H9 (cell line): Measurements from ENCODE around the gene NSD1. TPM values are rescaled to one million over a fixed set of nuclear protein-coding genes. Genes with fewer than 3 reads are reported as not detected.

Experiments used
- DNase-seq: peaks from one replicate; pipeline ENCODE4 v3.0.0-alpha.2; 2017
- H2AFZ ChIP-seq: one replicate; pipeline ENCODE4 v1.6.1; 2013; ENCODE audit warnings: mild to moderate bottlenecking, low read length, control low read depth, moderate library complexity
- H2AK5ac ChIP-seq: 2 replicates; pipeline ENCODE4 v1.6.1; 2013; ENCODE audit warnings: low read length, control low read depth, mixed read lengths; ENCODE audit not compliant: insufficient read length
- H2BK120ac ChIP-seq: one replicate; pipeline ENCODE4 v1.6.1; 2013; ENCODE audit warnings: low read depth, mild to moderate bottlenecking, low read length, control low read depth, inconsistent platforms; ENCODE audit not compliant: poor library complexity, severe bottlenecking
- H2BK12ac ChIP-seq: 2 replicates; pipeline ENCODE4 v1.6.1; 2013; ENCODE audit warnings: low read length, control low read depth, mixed read lengths, low read depth; ENCODE audit not compliant: insufficient read length
- H2BK15ac ChIP-seq: 2 replicates; pipeline ENCODE4 v1.6.1; 2013; ENCODE audit warnings: low read depth, low read length, control low read depth
- H2BK20ac ChIP-seq: one replicate; pipeline ENCODE4 v1.6.1; 2013; ENCODE audit warnings: low read depth, mild to moderate bottlenecking, low read length, control low read depth, inconsistent platforms; ENCODE audit not compliant: poor library complexity, severe bottlenecking
- H2BK5ac ChIP-seq: 2 replicates; pipeline ENCODE4 v1.6.1; 2013; ENCODE audit warnings: low read length, control low read depth, mixed read lengths; ENCODE audit not compliant: insufficient read length
- H3K14ac ChIP-seq: 2 replicates; pipeline ENCODE4 v1.6.1; 2013; ENCODE audit warnings: low read length, control low read depth; ENCODE audit not compliant: insufficient read depth
- H3K18ac ChIP-seq: 2 replicates; pipeline ENCODE4 v1.6.1; 2013; ENCODE audit warnings: low read depth, mild to moderate bottlenecking, mixed read lengths, low read length, control low read depth; ENCODE audit not compliant: insufficient read length
- H3K23ac ChIP-seq: 2 replicates; pipeline ENCODE4 v1.6.1; 2013; ENCODE audit warnings: low read length, control low read depth, mixed read lengths, low read depth; ENCODE audit not compliant: insufficient read length
- H3K23me2 ChIP-seq: 2 replicates; pipeline ENCODE4 v1.6.1; 2013; ENCODE audit warnings: low read depth, mild to moderate bottlenecking, mixed read lengths, low read length, control low read depth; ENCODE audit not compliant: insufficient read length, poor library complexity, severe bottlenecking
- H3K27ac ChIP-seq: 2 replicates; pipeline ENCODE4 v1.5.1; 2013; ENCODE audit warnings: low read length, control low read depth, mixed read lengths, low read depth; ENCODE audit not compliant: insufficient read length
- H3K27me3 ChIP-seq: 2 replicates; pipeline ENCODE4 v1.6.1; 2013; ENCODE audit warnings: low read length, control low read depth, inconsistent platforms; ENCODE audit not compliant: insufficient read depth
- H3K4ac ChIP-seq: 2 replicates; pipeline ENCODE4 v1.6.1; 2013; ENCODE audit warnings: low read depth, mild to moderate bottlenecking, control low read depth, inconsistent platforms, low read length, moderate library complexity
- H3K4me1 ChIP-seq: 2 replicates; pipeline ENCODE4 v1.6.1; 2013; ENCODE audit warnings: low read length, control low read depth, inconsistent platforms; ENCODE audit not compliant: insufficient read depth
- H3K4me2 ChIP-seq: 2 replicates; pipeline ENCODE4 v1.6.1; 2013; ENCODE audit warnings: low read length, control low read depth, mixed read lengths; ENCODE audit not compliant: insufficient read length, insufficient read depth
- H3K56ac ChIP-seq: 2 replicates; pipeline ENCODE4 v1.6.1; 2013; ENCODE audit warnings: low read depth, mild to moderate bottlenecking, mixed read lengths, low read length, control low read depth; ENCODE audit not compliant: insufficient read length
- H3K79me1 ChIP-seq: 2 replicates; pipeline ENCODE4 v1.6.1; 2013; ENCODE audit warnings: low read depth, mild to moderate bottlenecking, moderate library complexity, low read length, control low read depth, inconsistent platforms; ENCODE audit not compliant: insufficient read depth, poor library complexity, severe bottlenecking
- H3K79me2 ChIP-seq: 2 replicates; pipeline ENCODE4 v1.6.1; 2013; ENCODE audit warnings: low read length, control low read depth, inconsistent platforms; ENCODE audit not compliant: insufficient read depth
- H3K9ac ChIP-seq: 2 replicates; pipeline ENCODE4 v1.6.1; 2013; ENCODE audit warnings: low read length, control low read depth, mixed read lengths; ENCODE audit not compliant: insufficient read length; ENCODE audit errors: extremely low read depth
- H3K9me3 ChIP-seq: one replicate; pipeline ENCODE4 v1.6.1; 2013; ENCODE audit warnings: low read depth, low read length, inconsistent platforms; ENCODE audit not compliant: control insufficient read depth
- H3T11ph ChIP-seq: one replicate; pipeline ENCODE4 v1.6.1; 2013; ENCODE audit warnings: mild to moderate bottlenecking, low read length, control low read depth, inconsistent platforms
- H4K20me1 ChIP-seq: one replicate; pipeline ENCODE4 v1.6.1; 2013; ENCODE audit not compliant: control insufficient read depth, insufficient read length, insufficient read depth
- H4K5ac ChIP-seq: 2 replicates; pipeline ENCODE4 v1.6.1; 2013; ENCODE audit warnings: low read depth, mild to moderate bottlenecking, mixed read lengths, low read length, control low read depth; ENCODE audit not compliant: insufficient read length
- H4K8ac ChIP-seq: replicated peaks from 2 replicates; pipeline ENCODE4 v1.6.1; 2013; ENCODE audit warnings: low read length, control low read depth, mixed read lengths, low read depth; ENCODE audit not compliant: insufficient read length
- H4K91ac ChIP-seq: 2 replicates; pipeline ENCODE4 v1.6.1; 2013; ENCODE audit warnings: low read depth, mild to moderate bottlenecking, moderate library complexity, mixed read lengths, low read length, control low read depth; ENCODE audit not compliant: insufficient read length
- H3K27ac Mint-ChIP-seq, 3 experiments: 2 replicates in 2 of 3; 3 replicates in 1 of 3; pipeline ENCODE4 v1.8.0; 2020 to 2021; ENCODE audit warnings: mixed read lengths in 3 of 3, mild to moderate bottlenecking in 1 of 3, moderate library complexity in 1 of 3
- H3K27me3 Mint-ChIP-seq: 2 replicates; pipeline ENCODE4 v1.8.0; 2021; ENCODE audit warnings: low read depth, mild to moderate bottlenecking, moderate library complexity, mixed read lengths
- H3K36me3 Mint-ChIP-seq, 3 experiments: 2 replicates in 2 of 3; 3 replicates in 1 of 3; pipeline ENCODE4 v1.8.0; 2020 to 2021; ENCODE audit warnings: low read depth in 3 of 3, mixed read lengths in 3 of 3; ENCODE audit not compliant: insufficient read depth in 1 of 3
- H3K4me1 Mint-ChIP-seq, 2 experiments: 2 replicates each; pipeline ENCODE4 v1.8.0; 2020; ENCODE audit warnings: mixed read lengths in 2 of 2
- H3K4me3 Mint-ChIP-seq, 2 experiments: 2 replicates in 1 of 2; 3 replicates in 1 of 2; pipeline ENCODE4 v1.8.0; 2020 to 2021; ENCODE audit warnings: mild to moderate bottlenecking in 2 of 2, mixed read lengths in 2 of 2, moderate library complexity in 1 of 2
- H3K9me3 Mint-ChIP-seq, 2 experiments: 2 replicates in 1 of 2; 3 replicates in 1 of 2; pipeline ENCODE4 v1.8.0; 2020; ENCODE audit warnings: mild to moderate bottlenecking in 2 of 2, mixed read lengths in 2 of 2, moderate library complexity in 1 of 2
- CTCF ChIP-seq: fragments of 200-600 bp; sonication (generic); conservative IDR thresholded peaks from 3 replicates; pipeline ENCODE4 v1.8.0; 2021; ENCODE audit warnings: antibody characterized with exemption, mild to moderate bottlenecking
- WGBS: extraction: QIAGEN DNeasy Blood & Tissue Kit; methylation state at CpG from one replicate; pipeline ENCODE4 v1.1.7; 2013; ENCODE audit warnings: missing lambda C conversion rate, low lambda C conversion rate, mixed read lengths; ENCODE audit not compliant: insufficient read length; ENCODE audit errors: extremely low coverage; 5-methylcytosine and 5-hydroxymethylcytosine counted together
- total RNA-seq: library from RNA; stranded (reverse); gene quantifications from 2 replicates; pipeline ENCODE4 v1.2.1, GENCODE V29; 2021

The NSD1 gene
- total RNA-seq, 1 experiment from 2014 or later, result 213 TPM

- WGBS, result no CpG with 5 or more reads among the region's 30 CpGs
- Mint-ChIP-seq H3K4me3 (no peak overlapping the region), H3K27ac (no peak overlapping the region), H3K9me3 (no peaks in the 10 kb centered on the region), H3K36me3 (peaks cover 0 to 2% (median 0%) of the 10 kb centered on the region in 3 experiments; a peak in 1 of 7 replicates), H3K4me1 (peaks cover 9 to 10% of the 10 kb centered on the region in 2 experiments; a peak in 3 of 4 replicates), H3K27me3 (peaks cover 5% of the 10 kb centered on the region; the same call in 1 of the 2 replicates)
- Histone ChIP-seq H2BK120ac (no peak overlapping the region), H3K23me2 (no peaks in the 10 kb centered on the region), H3K79me2 (no peaks in the 10 kb centered on the region), H3K14ac (no peak overlapping the region), H4K8ac (no peak overlapping the region), H3K4me2 (no peak overlapping the region), H2BK20ac (no peak overlapping the region), H3K79me1 (no peaks in the 10 kb centered on the region), H3K9ac (no peak overlapping the region), H3K18ac (no peak overlapping the region), H3K27ac (no peak overlapping the region), H2BK15ac (no peak overlapping the region), H3K4ac (no peak overlapping the region), H3K56ac (no peak overlapping the region), H2AFZ (no peak overlapping the region), H4K5ac (no peak overlapping the region), H2AK5ac (no peak overlapping the region), H3K9me3 (no peaks in the 10 kb centered on the region), H2BK12ac (no peak overlapping the region), H3K4me1 (no peaks in the 10 kb centered on the region), H4K20me1 (no peaks in the 10 kb centered on the region), H2BK5ac (no peak overlapping the region), H3T11ph (no peak overlapping the region), H4K91ac (no peak overlapping the region), H3K23ac (no peak overlapping the region), H3K27me3 (no peaks in the 10 kb centered on the region)
- no peak for TF ChIP-seq CTCF
- DNase-seq, result no peak
Measured at GRCh38 chr5:177117441-177118045, 16.0 kb upstream of the NSD1 start.
